Measurements from ENCODE around the gene CELF2.

DNA sequence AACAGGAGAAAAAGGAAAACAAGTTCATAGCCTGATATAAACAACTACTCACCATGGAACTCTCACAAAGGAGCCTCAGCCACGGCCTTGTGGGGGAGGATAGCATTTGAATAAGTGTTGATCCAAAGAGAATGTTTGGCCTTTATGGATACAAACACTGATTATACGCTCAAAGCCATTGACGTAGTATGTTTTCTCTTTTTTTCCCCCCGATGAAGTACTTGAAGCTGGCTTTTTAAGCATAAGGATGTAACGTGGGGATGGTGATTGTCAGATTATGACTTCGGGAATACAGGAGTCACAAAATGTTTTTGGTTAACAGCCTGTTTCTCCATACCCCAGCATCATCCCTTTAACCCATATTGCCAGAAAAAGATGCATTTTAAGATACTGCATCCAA is 39.8 kb downstream of the CELF2 start:
- TF ChIP-seq CTCF (IDR thresholded peaks at IDR 0.05) (no peak), POLR2A (IDR thresholded peaks at IDR 0.05) (no peak)

Data from thyroid gland (tissue), 4 donors.